Measurements from ENCODE around the gene HRH1. TPM values are rescaled to one million over a fixed set of nuclear protein-coding genes. Genes with fewer than 3 reads are reported as not detected.
A peak's percentile ranks its signal among the peaks of the same experiment; 100 is the strongest.

HRH1 gene
- total RNA-seq, 4 donors from 2014 or later: 2.0 to 9.7 (median 8.0) TPM

- 43 to 53% methylated on average over 8 of the region's 8 CpGs for WGBS, 2 donors (ENCODE audit: low coverage in 1 of 2)
- no peaks in the 10 kb centered on the region for H3K9me3 ChIP-seq
Observed at GRCh38 chr3:11236588-11237461, 82.5 kb downstream of the HRH1 start.

GRCh38 chr3:11238060-11238459, 83.8 kb downstream of the HRH1 start:
- TF ChIP-seq POLR2AphosphoS5 (IDR thresholded peaks at IDR 0.05) (no peak), CTCF (IDR thresholded peaks at IDR 0.05) (no peak), POLR2A (IDR thresholded peaks at IDR 0.05) (no peak), EP300 (IDR thresholded peaks at IDR 0.05; ENCODE audit: low read depth) (no peak)
- in situ Hi-C loops (cut with MboI; ENCODE audit: low pct_ligation_motif_present in 1 of 4, low pct_unique_long_range_greater_than_20kb in 1 of 4, low sequenced_read_pairs in 3 of 4): loop anchor here in 2 of 4 donors (10.0 to 25.0 kb wide), 3 partner anchors 97 to 424 kb away; no protein-coding TSS in a partner anchor
- no peak for DNase-seq
- no peaks in the 10 kb centered on the region for H3K9me3 ChIP-seq
- peaks cover 0 to 4% (median 0%) of the 10 kb centered on the region in 4 donors for H3K4me1 ChIP-seq
- 67 to 80% methylated on average over 3 of the region's 3 CpGs for WGBS, 2 donors (ENCODE audit: low coverage in 1 of 2)
- no peaks in the 10 kb centered on the region for H3K27me3 ChIP-seq
- H3K4me3 ChIP-seq: no peak overlapping the region
- no peak overlapping the region for H3K27ac ChIP-seq
- intact Hi-C loops (cut with DNase I; ENCODE audit: low total_unique reads): no loop called here
- no peaks in the 10 kb centered on the region for H3K36me3 ChIP-seq

More at GRCh38 chr3:11236588-11237461, 82.5 kb downstream of the HRH1 start:
- peak; percentile 84 for DNase-seq
- no peaks in the 10 kb centered on the region for H3K27me3 ChIP-seq
- in situ Hi-C loops (cut with MboI; ENCODE audit: low pct_ligation_motif_present in 1 of 4, low pct_unique_long_range_greater_than_20kb in 1 of 4, low sequenced_read_pairs in 3 of 4): loop anchor here in 2 of 4 donors (10.0 to 25.0 kb wide), 3 partner anchors 98 to 425 kb away; no protein-coding TSS in a partner anchor
- no peaks in the 10 kb centered on the region for H3K36me3 ChIP-seq
- no peak overlapping the region for H3K4me3 ChIP-seq
- no peak for TF ChIP-seq EP300 (IDR thresholded peaks at IDR 0.05; ENCODE audit: low read depth)
- no peak for TF ChIP-seq POLR2A (IDR thresholded peaks at IDR 0.05)
- TF ChIP-seq CTCF (IDR thresholded peaks at IDR 0.05): peak; percentile 71 to 87 (median 77)
- no peak for TF ChIP-seq POLR2AphosphoS5 (IDR thresholded peaks at IDR 0.05)
- no peak overlapping the region for H3K27ac ChIP-seq
- intact Hi-C loops (cut with DNase I; ENCODE audit: low total_unique reads): no loop called here
- peaks cover 0 to 4% (median 0%) of the 10 kb centered on the region in 4 donors for H3K4me1 ChIP-seq

GRCh38 chr3:11238880-11239279, 84.6 kb downstream of the HRH1 start:
- intact Hi-C loops (cut with DNase I; ENCODE audit: low total_unique reads): no loop called here
- Histone ChIP-seq H3K27ac (no peak overlapping the region), H3K9me3 (no peaks in the 10 kb centered on the region), H3K27me3 (no peaks in the 10 kb centered on the region), H3K4me3 (no peak overlapping the region), H3K4me1 (peaks cover 0 to 4% (median 0%) of the 10 kb centered on the region in 4 donors), H3K36me3 (no peaks in the 10 kb centered on the region)
- in situ Hi-C loops (cut with MboI; ENCODE audit: low pct_ligation_motif_present in 1 of 4, low pct_unique_long_range_greater_than_20kb in 1 of 4, low sequenced_read_pairs in 3 of 4): loop anchor here in 2 of 4 donors (10.0 to 25.0 kb wide), 3 partner anchors 96 to 423 kb away; no protein-coding TSS in a partner anchor
- DNase-seq: no peak
- 63 to 69% methylated on average over 1 of the region's 1 CpG for WGBS, 2 donors (ENCODE audit: low coverage in 1 of 2)
- no peak for TF ChIP-seq POLR2AphosphoS5 (IDR thresholded peaks at IDR 0.05)
- no peak for TF ChIP-seq POLR2A (IDR thresholded peaks at IDR 0.05)
- TF ChIP-seq CTCF (IDR thresholded peaks at IDR 0.05): no peak
- TF ChIP-seq EP300 (IDR thresholded peaks at IDR 0.05; ENCODE audit: low read depth): no peak

GRCh38 chr3:11239796-11240195, 85.5 kb downstream of the HRH1 start:
- TF ChIP-seq POLR2A (IDR thresholded peaks at IDR 0.05) (no peak), CTCF (IDR thresholded peaks at IDR 0.05) (no peak), EP300 (IDR thresholded peaks at IDR 0.05; ENCODE audit: low read depth) (no peak), POLR2AphosphoS5 (IDR thresholded peaks at IDR 0.05) (no peak)
- WGBS, 2 donors (ENCODE audit: low coverage in 1 of 2): 52% methylated on average over 1 of the region's 1 CpG; no CpG with 5 or more reads in 1 of the 2 donors
- Histone ChIP-seq H3K9me3 (no peaks in the 10 kb centered on the region), H3K27me3 (no peaks in the 10 kb centered on the region), H3K36me3 (no peaks in the 10 kb centered on the region), H3K27ac (no peak overlapping the region), H3K4me1 (peaks cover 0 to 4% (median 0%) of the 10 kb centered on the region in 4 donors), H3K4me3 (no peak overlapping the region)
- DNase-seq: no peak
- in situ Hi-C loops (cut with MboI; ENCODE audit: low pct_ligation_motif_present in 1 of 4, low pct_unique_long_range_greater_than_20kb in 1 of 4, low sequenced_read_pairs in 3 of 4): loop anchor here in 2 of 4 donors (10.0 to 25.0 kb wide), 3 partner anchors 95 to 423 kb away; no protein-coding TSS in a partner anchor
- intact Hi-C loops (cut with DNase I; ENCODE audit: low total_unique reads): no loop called here
